ENCODE results near the gene CTDSPL.

- TF ChIP-seq USF2 (IDR thresholded peaks at IDR 0.05; ENCODE audit: borderline replicate concordance, low read depth, low read length) (no peak), SMC3 (IDR thresholded peaks at IDR 0.05; ENCODE audit: borderline replicate concordance, low read length) (no peak)
Observed at GRCh38 chr3:37906734-37907282, 45.1 kb downstream of the CTDSPL start.

Data from GM12878 (cell line).